ENCODE results near the gene SUPT20H.
A peak's percentile ranks its signal among the peaks of the same experiment; 100 is the strongest.

Gene SUPT20H

DNA sequence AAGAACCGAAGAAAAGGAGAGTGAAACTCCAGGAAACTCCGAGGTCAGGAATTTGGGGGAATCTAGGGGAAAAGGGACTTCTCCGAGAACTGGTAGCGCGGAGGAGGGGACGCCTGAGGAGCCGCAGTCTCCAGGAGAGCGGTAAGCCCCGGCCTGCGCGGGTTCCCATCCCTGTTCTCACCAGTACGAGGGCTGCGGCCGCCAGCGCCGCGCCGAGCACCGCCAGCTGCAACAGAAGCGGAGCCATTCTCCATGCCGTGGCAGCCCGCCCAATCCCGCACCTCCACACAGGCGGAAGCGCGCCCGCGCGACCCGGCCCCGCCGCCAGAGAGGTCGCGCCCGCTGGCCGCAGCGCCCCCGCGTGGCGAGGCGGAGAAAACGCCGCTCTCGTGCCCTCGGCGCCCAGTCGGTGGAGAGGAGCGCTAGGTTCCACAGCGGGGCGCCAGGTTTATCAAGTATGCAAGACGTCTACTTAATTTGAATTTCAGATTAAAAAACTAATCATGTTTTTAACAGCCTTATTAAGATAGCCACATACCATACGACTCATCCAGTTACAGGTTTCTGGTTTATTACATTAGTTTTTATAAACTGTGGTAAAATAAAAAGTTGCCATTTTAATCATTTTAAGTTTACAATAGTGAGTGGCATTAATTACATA lies 60.3 kb downstream of the SUPT20H start, which contains the start of gene ALG5:
Gene ALG5 (minus strand): TSS at position 287 of the 661 bp plus-strand sequence. CDS start 40 bp downstream, at position 247.
- peak; percentile 82 to 87 for DNase-seq (ENCODE audit: low read depth in 2 of 2)

DNA sequence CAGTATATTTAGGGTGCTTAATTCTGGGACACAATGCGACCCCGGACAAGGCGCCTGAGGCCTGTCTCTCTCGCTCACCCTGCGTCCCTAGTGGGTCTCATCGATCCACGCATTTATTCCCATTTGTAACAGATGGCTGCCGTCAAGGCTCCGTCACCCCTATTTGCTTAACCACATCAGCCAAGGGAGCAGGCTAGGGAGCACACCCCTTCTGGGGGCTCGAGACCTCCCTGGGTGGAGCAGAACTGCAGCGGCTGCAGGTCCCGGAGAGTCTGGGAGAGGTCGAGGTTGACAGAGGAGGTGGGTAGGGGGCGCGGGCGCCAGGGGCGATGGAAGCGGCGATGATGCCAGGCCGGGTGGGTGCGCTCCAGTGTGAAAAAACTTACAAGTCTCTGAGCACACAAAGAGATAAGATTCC lies 60.9 kb downstream of the SUPT20H start:
- DNase-seq (ENCODE audit: low read depth in 2 of 2): no peak

DNA sequence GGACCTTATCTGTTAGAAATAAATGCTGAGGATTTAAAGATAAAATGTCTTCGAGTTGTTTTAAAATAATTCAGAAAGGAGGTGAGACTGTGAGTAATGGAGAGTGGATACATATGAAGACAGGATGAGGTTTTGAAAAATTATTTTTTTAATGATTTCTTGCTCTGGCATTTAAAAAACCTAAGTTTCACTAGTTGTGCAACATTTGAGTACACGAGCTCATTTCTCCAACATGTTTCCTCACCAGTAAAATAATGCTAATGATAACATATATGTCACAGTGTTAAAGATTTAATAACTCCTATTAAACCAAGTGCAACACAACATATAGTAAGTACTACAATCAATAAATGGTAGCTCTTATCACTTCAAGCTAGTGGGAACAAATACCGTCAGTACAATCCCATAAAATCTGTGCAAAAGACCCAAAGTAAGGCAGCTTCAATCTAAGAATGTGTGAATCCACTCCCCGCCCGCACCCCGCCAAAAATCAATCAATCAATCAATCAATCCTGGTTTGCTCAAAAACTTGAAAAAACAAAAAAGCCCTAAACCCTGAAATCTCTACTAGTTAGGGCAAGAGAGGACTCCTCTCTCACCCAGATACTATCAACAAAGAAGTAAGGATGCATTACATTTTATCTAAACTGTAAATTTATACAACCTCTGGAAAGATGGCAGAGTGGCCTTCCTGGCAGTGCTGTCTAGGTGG lies 61.6 kb downstream of the SUPT20H start:
- DNase-seq (ENCODE audit: low read depth in 2 of 2): no peak

DNA sequence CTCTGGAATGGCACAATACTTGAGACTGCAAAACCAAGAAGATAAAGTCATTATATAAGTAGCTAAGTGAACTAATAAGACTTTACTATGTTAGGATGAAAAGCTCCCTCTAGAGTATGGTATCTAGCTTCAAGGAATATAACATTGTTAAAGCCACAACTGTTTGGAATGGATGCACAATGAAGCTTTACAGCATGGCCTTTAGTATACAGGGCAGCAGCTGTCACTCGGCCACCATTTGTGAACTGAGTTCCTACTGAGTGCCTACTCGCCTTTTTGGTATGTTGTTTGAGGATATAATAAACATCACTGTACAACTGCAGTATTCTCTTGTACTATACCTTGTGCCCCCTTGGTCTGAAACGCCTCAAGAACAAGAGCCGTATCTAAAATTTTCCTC lies 67.1 kb downstream of the SUPT20H start:
- no peak for DNase-seq (ENCODE audit: low read depth in 2 of 2)

DNA sequence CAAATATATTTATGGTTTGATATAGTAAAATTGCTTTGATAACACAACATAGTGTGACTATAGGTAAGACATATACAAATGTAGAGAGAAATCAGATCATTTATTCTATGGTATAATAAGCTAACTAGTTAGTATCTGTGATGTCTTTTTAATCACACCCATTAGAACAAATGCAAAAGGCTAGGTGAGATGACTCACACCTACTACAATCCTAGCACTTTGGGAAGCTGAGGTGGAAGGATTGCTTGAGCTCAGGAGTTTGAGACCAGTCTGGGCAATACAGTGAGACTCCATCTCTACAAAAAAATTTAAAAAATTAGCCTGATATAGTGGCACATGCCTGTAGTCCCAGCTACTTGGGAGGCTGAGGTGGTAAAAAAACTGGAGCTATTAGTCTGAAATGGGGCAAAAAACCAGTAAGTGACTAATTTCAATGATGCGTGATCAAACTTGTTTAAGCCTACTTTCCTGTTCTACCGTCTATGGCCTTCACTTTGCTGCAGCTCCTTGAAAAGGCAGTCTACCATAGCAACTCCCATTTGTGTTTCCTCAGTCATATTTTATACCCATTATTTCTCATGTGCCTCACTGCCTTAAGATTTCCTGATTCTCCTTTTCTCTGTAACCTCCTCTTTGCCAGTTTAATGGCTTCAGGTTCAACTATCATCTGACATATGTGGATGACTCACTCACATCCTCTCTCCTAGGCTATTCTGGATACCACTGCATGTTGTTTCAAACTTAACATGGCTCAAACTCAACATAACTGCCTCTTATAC lies 72.8 kb downstream of the SUPT20H start:
- DNase-seq (ENCODE audit: low read depth in 2 of 2): no peak

DNA sequence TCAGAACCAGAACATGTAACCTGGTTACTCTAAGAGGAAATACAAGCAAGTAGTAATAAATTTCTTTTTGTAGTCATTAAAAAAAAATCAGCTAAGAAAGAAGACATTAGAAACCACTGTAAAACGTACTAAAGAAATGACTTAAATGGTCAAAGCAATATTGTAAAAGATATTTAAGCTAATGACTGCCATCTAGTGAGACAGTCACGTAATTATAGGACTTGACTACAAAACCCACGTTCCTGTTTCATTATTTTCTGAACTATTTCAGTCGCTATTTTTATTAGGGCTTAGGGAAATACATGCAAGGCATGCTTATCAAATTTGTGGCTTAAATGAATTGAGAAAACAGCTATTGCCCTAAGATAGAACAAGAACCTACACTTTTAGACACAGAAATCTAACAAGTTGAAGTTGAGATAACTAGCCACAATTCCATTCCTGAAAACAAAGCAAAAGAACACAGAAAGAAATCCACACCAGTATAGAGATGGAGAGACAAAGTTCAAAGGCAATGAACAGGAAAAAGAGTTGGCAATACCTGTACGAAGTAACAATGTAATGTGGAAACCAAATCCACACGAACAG lies 78.2 kb downstream of the SUPT20H start:
- DNase-seq (ENCODE audit: low read depth in 2 of 2): no peak

DNA sequence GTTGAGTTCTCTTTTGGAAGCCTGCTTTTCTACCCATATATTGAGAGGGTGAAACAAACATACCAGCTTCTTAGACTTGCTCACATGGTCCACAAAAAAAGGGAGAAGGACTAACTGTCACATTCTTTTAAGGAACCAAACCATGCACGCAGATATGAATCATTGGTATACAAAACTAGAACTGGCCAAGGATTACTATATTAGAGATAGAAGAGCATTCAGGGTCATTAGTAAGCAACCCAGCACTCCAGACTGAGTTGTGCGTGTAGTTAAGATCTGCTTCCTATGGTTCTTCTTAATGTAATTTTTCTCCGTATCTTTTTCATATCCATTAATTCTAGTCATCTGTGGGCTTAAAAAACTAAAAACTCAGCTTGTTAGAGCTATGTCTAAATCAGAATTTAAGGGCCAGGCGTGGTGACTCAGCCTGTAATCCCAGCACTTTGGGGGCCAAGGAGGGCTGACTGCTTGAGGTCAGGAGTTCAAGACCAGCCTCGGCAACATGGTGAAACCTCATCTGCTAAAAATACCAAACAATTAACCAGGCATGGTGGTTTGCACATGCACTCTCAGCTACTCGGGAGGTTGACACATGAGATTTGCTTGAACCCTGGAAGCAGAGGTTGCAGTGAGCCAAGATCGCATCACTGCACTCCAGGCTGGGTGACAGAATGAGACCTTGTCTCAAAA lies 80.0 kb downstream of the SUPT20H start:
- no peak for DNase-seq (ENCODE audit: low read depth in 2 of 2)

DNA sequence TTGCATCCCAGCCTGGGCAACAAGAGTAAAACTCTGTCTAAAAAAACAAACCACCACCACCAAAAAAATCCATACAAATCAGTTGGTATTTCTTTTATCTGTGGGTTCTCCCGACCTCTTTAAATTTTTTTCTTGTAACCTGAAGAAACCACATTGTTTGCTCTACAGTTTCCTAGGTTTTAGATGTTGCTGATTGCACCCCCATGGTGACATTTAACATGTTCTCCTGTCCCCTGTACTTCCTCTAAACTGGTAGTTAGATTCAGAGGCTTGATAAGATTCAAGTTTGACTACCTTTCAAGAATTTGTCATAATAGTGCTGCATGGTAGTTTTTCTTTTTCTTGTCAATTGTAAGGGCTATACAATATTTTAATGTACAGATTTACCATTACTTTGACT lies 84.3 kb downstream of the SUPT20H start:
- DNase-seq (ENCODE audit: low read depth in 2 of 2): no peak

DNA sequence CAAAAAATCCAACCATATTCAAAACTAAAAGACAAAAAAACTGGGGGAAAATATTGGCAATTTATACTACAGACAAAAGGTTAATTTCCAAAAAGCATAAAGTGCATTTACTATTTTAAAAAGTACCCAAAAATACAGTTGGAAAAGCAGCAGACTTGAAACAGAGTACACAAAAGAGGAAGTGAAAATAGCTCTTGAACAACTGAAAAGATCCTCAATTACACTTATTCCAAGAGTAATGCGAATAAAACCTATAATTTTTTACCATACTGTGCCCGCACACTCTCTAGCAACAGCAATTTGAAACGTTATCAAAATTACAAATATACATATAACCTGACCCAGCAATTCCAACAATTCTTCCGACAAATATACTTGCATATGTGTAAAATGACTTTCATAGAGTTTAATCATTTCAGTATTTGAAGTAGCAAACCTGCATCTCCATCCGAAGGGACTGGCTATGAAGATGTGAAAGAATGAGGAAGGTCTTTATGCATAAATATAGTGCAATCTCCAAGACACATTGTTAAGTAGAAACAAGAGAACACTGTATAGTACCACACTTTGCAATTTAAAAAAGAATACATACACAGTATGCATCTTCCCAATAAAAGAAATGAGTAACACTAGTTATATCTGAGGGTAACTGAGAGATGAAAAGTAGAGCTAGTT lies 85.7 kb downstream of the SUPT20H start:
- no peak for DNase-seq (ENCODE audit: low read depth in 2 of 2)

DNA sequence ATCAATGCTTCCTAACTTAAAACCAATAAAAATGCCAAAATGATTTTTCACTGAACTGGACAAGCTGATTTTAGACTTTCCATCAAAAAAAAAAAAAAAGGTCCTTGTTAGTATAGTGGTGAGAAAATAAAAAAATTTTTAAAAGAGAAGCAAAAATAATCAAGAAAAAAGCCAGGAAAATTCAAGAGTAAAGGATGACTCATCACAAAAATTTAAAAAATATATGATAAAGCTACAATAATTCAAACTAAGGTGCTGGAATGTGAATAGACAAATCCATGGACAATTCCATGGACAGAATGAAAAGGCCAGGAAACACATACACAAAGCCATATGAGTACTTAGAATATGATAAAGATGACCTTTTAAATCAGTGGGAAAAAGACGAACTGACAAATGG lies 86.5 kb downstream of the SUPT20H start:
- no peak for DNase-seq (ENCODE audit: low read depth in 2 of 2)

DNA sequence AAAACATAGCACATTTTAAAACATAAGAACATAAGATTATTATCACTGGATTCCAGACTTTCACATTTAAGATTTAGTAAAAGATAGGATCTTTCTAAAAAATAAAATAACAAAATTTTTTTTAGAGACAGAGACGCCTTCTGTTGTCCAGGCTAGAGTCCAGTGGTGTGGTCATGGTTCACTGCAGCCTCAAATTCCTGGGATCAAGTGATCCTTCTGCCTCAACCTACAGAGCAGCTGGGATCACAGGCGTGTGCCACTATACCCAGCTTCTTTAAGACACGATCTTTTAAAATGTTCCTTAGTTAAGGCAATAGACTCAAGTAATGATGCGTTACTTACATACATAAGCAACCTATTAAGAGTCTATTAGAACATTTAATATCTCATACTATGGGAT lies 93.1 kb downstream of the SUPT20H start:
- no peak for DNase-seq (ENCODE audit: low read depth in 2 of 2)

DNA sequence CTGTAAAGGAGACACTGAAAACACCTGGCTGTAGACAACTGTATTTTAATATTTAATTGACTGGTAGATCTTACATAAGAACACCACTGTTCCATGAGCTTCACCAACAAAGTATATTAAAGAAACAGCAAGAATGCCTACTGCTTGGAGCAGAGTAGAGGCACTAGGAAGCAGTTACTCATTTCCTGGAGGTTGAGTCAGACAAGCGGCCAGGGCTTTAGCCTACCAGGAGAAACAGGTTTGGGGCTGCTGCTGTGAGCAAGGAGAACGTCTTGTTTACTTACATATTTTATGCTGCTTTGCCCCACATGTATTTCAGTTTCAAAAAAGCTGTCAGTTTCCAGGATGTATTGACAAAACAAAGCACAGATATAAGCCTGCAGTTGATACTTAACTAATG lies 93.7 kb downstream of the SUPT20H start:
- DNase-seq (ENCODE audit: low read depth in 2 of 2): no peak

DNA sequence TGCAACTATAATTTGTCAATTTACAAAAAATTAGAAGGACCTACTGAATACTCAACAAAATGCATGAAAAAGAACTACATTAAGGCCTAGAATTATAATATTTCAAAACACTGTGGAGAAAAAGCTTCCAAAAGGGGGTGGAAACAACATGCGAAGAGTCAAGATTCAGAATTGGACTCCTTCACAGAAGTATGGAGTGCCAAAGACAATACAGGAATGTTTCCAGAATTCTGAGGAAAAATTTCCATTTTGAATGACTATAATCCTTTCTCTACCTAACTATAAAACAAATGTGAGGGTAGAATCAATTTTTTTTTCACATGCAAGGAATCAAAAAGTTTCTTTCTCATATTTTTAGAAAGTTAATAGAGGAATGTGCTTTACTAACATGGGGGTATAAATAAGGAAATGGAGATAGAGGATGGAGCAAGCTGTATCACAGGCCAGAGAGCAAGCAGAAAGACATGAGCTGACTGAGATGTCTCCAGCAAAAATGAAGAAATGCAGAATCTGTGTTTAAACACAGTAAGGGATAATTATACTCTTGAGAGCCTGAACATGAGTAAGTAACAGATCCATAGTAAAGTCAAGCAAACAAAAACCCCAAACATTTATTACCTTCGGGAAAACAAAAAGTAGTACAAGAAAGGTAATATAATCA lies 99.9 kb downstream of the SUPT20H start:
- DNase-seq (ENCODE audit: low read depth in 2 of 2): no peak
